H9 (cell line): ENCODE results near the gene OR14I1. TPM values are rescaled to one million over a fixed set of nuclear protein-coding genes. Genes with fewer than 3 reads are reported as not detected.

Experiments
- DNase-seq: peaks from one replicate; pipeline ENCODE4 v3.0.0-alpha.2; 2017
- H2AFZ ChIP-seq: one replicate; pipeline ENCODE4 v1.6.1; 2013; ENCODE audit warnings: mild to moderate bottlenecking, low read length, control low read depth, moderate library complexity
- H2AK5ac ChIP-seq: 2 replicates; pipeline ENCODE4 v1.6.1; 2013; ENCODE audit warnings: low read length, control low read depth, mixed read lengths; ENCODE audit not compliant: insufficient read length
- H2BK120ac ChIP-seq: one replicate; pipeline ENCODE4 v1.6.1; 2013; ENCODE audit warnings: low read depth, mild to moderate bottlenecking, low read length, control low read depth, inconsistent platforms; ENCODE audit not compliant: poor library complexity, severe bottlenecking
- H2BK12ac ChIP-seq: 2 replicates; pipeline ENCODE4 v1.6.1; 2013; ENCODE audit warnings: low read length, control low read depth, mixed read lengths, low read depth; ENCODE audit not compliant: insufficient read length
- H2BK15ac ChIP-seq: 2 replicates; pipeline ENCODE4 v1.6.1; 2013; ENCODE audit warnings: low read depth, low read length, control low read depth
- H2BK20ac ChIP-seq: one replicate; pipeline ENCODE4 v1.6.1; 2013; ENCODE audit warnings: low read depth, mild to moderate bottlenecking, low read length, control low read depth, inconsistent platforms; ENCODE audit not compliant: poor library complexity, severe bottlenecking
- H2BK5ac ChIP-seq: 2 replicates; pipeline ENCODE4 v1.6.1; 2013; ENCODE audit warnings: low read length, control low read depth, mixed read lengths; ENCODE audit not compliant: insufficient read length
- H3K14ac ChIP-seq: 2 replicates; pipeline ENCODE4 v1.6.1; 2013; ENCODE audit warnings: low read length, control low read depth; ENCODE audit not compliant: insufficient read depth
- H3K18ac ChIP-seq: 2 replicates; pipeline ENCODE4 v1.6.1; 2013; ENCODE audit warnings: low read depth, mild to moderate bottlenecking, mixed read lengths, low read length, control low read depth; ENCODE audit not compliant: insufficient read length
- H3K23ac ChIP-seq: 2 replicates; pipeline ENCODE4 v1.6.1; 2013; ENCODE audit warnings: low read length, control low read depth, mixed read lengths, low read depth; ENCODE audit not compliant: insufficient read length
- H3K23me2 ChIP-seq: 2 replicates; pipeline ENCODE4 v1.6.1; 2013; ENCODE audit warnings: low read depth, mild to moderate bottlenecking, mixed read lengths, low read length, control low read depth; ENCODE audit not compliant: insufficient read length, poor library complexity, severe bottlenecking
- H3K27ac ChIP-seq: 2 replicates; pipeline ENCODE4 v1.5.1; 2013; ENCODE audit warnings: low read length, control low read depth, mixed read lengths, low read depth; ENCODE audit not compliant: insufficient read length
- H3K27me3 ChIP-seq: 2 replicates; pipeline ENCODE4 v1.6.1; 2013; ENCODE audit warnings: low read length, control low read depth, inconsistent platforms; ENCODE audit not compliant: insufficient read depth
- H3K4ac ChIP-seq: 2 replicates; pipeline ENCODE4 v1.6.1; 2013; ENCODE audit warnings: low read depth, mild to moderate bottlenecking, control low read depth, inconsistent platforms, low read length, moderate library complexity
- H3K4me1 ChIP-seq: 2 replicates; pipeline ENCODE4 v1.6.1; 2013; ENCODE audit warnings: low read length, control low read depth, inconsistent platforms; ENCODE audit not compliant: insufficient read depth
- H3K4me2 ChIP-seq: 2 replicates; pipeline ENCODE4 v1.6.1; 2013; ENCODE audit warnings: low read length, control low read depth, mixed read lengths; ENCODE audit not compliant: insufficient read length, insufficient read depth
- H3K56ac ChIP-seq: 2 replicates; pipeline ENCODE4 v1.6.1; 2013; ENCODE audit warnings: low read depth, mild to moderate bottlenecking, mixed read lengths, low read length, control low read depth; ENCODE audit not compliant: insufficient read length
- H3K79me1 ChIP-seq: 2 replicates; pipeline ENCODE4 v1.6.1; 2013; ENCODE audit warnings: low read depth, mild to moderate bottlenecking, moderate library complexity, low read length, control low read depth, inconsistent platforms; ENCODE audit not compliant: insufficient read depth, poor library complexity, severe bottlenecking
- H3K79me2 ChIP-seq: 2 replicates; pipeline ENCODE4 v1.6.1; 2013; ENCODE audit warnings: low read length, control low read depth, inconsistent platforms; ENCODE audit not compliant: insufficient read depth
- H3K9ac ChIP-seq: 2 replicates; pipeline ENCODE4 v1.6.1; 2013; ENCODE audit warnings: low read length, control low read depth, mixed read lengths; ENCODE audit not compliant: insufficient read length; ENCODE audit errors: extremely low read depth
- H3K9me3 ChIP-seq: one replicate; pipeline ENCODE4 v1.6.1; 2013; ENCODE audit warnings: low read depth, low read length, inconsistent platforms; ENCODE audit not compliant: control insufficient read depth
- H3T11ph ChIP-seq: one replicate; pipeline ENCODE4 v1.6.1; 2013; ENCODE audit warnings: mild to moderate bottlenecking, low read length, control low read depth, inconsistent platforms
- H4K20me1 ChIP-seq: one replicate; pipeline ENCODE4 v1.6.1; 2013; ENCODE audit not compliant: control insufficient read depth, insufficient read length, insufficient read depth
- H4K5ac ChIP-seq: 2 replicates; pipeline ENCODE4 v1.6.1; 2013; ENCODE audit warnings: low read depth, mild to moderate bottlenecking, mixed read lengths, low read length, control low read depth; ENCODE audit not compliant: insufficient read length
- H4K8ac ChIP-seq: replicated peaks from 2 replicates; pipeline ENCODE4 v1.6.1; 2013; ENCODE audit warnings: low read length, control low read depth, mixed read lengths, low read depth; ENCODE audit not compliant: insufficient read length
- H4K91ac ChIP-seq: 2 replicates; pipeline ENCODE4 v1.6.1; 2013; ENCODE audit warnings: low read depth, mild to moderate bottlenecking, moderate library complexity, mixed read lengths, low read length, control low read depth; ENCODE audit not compliant: insufficient read length
- H3K27ac Mint-ChIP-seq, 3 experiments: 2 replicates in 2 of 3; 3 replicates in 1 of 3; pipeline ENCODE4 v1.8.0; 2020 to 2021; ENCODE audit warnings: mixed read lengths in 3 of 3, mild to moderate bottlenecking in 1 of 3, moderate library complexity in 1 of 3
- H3K27me3 Mint-ChIP-seq: 2 replicates; pipeline ENCODE4 v1.8.0; 2021; ENCODE audit warnings: low read depth, mild to moderate bottlenecking, moderate library complexity, mixed read lengths
- H3K36me3 Mint-ChIP-seq, 3 experiments: 2 replicates in 2 of 3; 3 replicates in 1 of 3; pipeline ENCODE4 v1.8.0; 2020 to 2021; ENCODE audit warnings: low read depth in 3 of 3, mixed read lengths in 3 of 3; ENCODE audit not compliant: insufficient read depth in 1 of 3
- H3K4me1 Mint-ChIP-seq, 2 experiments: 2 replicates each; pipeline ENCODE4 v1.8.0; 2020; ENCODE audit warnings: mixed read lengths in 2 of 2
- H3K4me3 Mint-ChIP-seq, 2 experiments: 2 replicates in 1 of 2; 3 replicates in 1 of 2; pipeline ENCODE4 v1.8.0; 2020 to 2021; ENCODE audit warnings: mild to moderate bottlenecking in 2 of 2, mixed read lengths in 2 of 2, moderate library complexity in 1 of 2
- H3K9me3 Mint-ChIP-seq, 2 experiments: 2 replicates in 1 of 2; 3 replicates in 1 of 2; pipeline ENCODE4 v1.8.0; 2020; ENCODE audit warnings: mild to moderate bottlenecking in 2 of 2, mixed read lengths in 2 of 2, moderate library complexity in 1 of 2
- CTCF ChIP-seq: fragments of 200-600 bp; sonication (generic); conservative IDR thresholded peaks from 3 replicates; pipeline ENCODE4 v1.8.0; 2021; ENCODE audit warnings: antibody characterized with exemption, mild to moderate bottlenecking
- WGBS: extraction: QIAGEN DNeasy Blood & Tissue Kit; methylation state at CpG from one replicate; pipeline ENCODE4 v1.1.7; 2013; ENCODE audit warnings: missing lambda C conversion rate, low lambda C conversion rate, mixed read lengths; ENCODE audit not compliant: insufficient read length; ENCODE audit errors: extremely low coverage; 5-methylcytosine and 5-hydroxymethylcytosine counted together
- total RNA-seq: library from RNA; stranded (reverse); gene quantifications from 2 replicates; pipeline ENCODE4 v1.2.1, GENCODE V29; 2021

The OR14I1 gene
- total RNA-seq, 1 experiment from 2014 or later: not detected

DNA sequence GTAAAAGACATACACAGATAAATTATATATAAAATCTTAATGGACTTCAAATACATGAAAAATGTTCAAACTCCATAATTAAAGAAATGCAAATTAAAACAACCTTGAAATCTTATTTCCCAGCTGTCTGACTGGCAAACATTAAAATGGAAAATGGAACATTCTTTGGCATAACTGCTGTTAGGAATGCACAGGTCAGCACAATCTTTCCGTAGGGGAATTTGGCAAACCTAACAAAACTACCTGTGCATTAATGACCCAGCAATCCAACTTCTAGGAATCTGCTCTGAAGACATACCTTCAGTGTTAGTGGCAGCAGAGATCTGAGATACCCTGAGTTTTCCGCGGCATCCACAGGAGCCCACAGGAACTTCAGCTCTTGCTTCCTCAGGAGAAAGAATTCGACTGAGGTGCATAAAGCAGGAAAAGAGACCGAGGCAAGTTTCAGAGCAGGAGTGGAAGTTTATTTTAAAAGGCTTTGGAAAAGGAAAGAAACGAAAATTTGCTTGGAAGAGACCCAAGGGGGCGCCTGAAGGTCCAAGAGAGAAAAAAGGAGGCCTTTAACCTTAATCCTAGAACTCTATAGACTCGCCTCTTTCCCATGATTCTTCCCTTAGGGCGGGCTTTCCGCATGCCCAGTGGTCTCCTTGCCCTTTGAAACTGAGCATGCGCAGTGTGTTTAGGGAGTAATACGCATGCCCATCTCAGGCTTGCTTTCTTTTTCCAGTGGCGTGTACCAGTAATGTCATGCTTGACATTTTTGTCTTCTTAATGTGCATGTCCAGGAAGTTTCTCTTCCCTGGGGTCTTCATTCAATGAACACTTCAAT, 28.2 kb upstream of the OR14I1 start:
- no peak overlapping the region for H3K4ac ChIP-seq
- H2BK15ac ChIP-seq: no peak overlapping the region
- Mint-ChIP-seq H3K27me3 (no peaks in the 10 kb centered on the region; the same call in 1 of the 2 replicates), H3K4me1 (no peaks in the 10 kb centered on the region), H3K36me3 (peaks cover 4 to 30% (median 5%) of the 10 kb centered on the region in 3 experiments; a peak in 5 of 7 replicates), H3K9me3 (peaks cover 89 to 91% of the 10 kb centered on the region in 2 experiments), H3K4me3 (no peak overlapping the region), H3K27ac (no peak overlapping the region)
- no peak overlapping the region for H3K14ac ChIP-seq
- no peak overlapping the region for H3K18ac ChIP-seq
- no peak overlapping the region for H3K9ac ChIP-seq
- no peak overlapping the region for H3K23ac ChIP-seq
- H3K9me3 ChIP-seq: peaks cover 50% of the 10 kb centered on the region
- no peak overlapping the region for H2BK20ac ChIP-seq
- no peaks in the 10 kb centered on the region for H3K79me1 ChIP-seq
- H4K8ac ChIP-seq: no peak overlapping the region
- no peak overlapping the region for H2AK5ac ChIP-seq
- no peak overlapping the region for H3K56ac ChIP-seq
- no peaks in the 10 kb centered on the region for H3K27me3 ChIP-seq
- H2BK12ac ChIP-seq: no peak overlapping the region
- no peaks in the 10 kb centered on the region for H4K20me1 ChIP-seq
- WGBS: no CpG with 5 or more reads among the region's 13 CpGs
- H3K4me1 ChIP-seq: no peaks in the 10 kb centered on the region
- H2AFZ ChIP-seq: no peak overlapping the region
- DNase-seq: no peak
- no peak overlapping the region for H3T11ph ChIP-seq
- H2BK120ac ChIP-seq: no peak overlapping the region
- no peaks in the 10 kb centered on the region for H3K23me2 ChIP-seq
- H3K79me2 ChIP-seq: no peaks in the 10 kb centered on the region
- H3K4me2 ChIP-seq: no peak overlapping the region
- no peak overlapping the region for H4K91ac ChIP-seq
- TF ChIP-seq CTCF: no peak
- no peak overlapping the region for H4K5ac ChIP-seq
- H3K27ac ChIP-seq: no peak overlapping the region
- no peak overlapping the region for H2BK5ac ChIP-seq
